Activated CD4-positive, CD25-positive, alpha-beta regulatory T cell treated with anti-CD3 and anti-CD28 coated beads, Interleukin-2, amount 50 U/mL, for 72 hours (primary cell): ENCODE measurements around the gene NEK7.

ENCODE experiments used
- DNase-seq: peaks from one replicate; pipeline ENCODE4 v3.0.0; 2021

The NEK7 gene

DNA sequence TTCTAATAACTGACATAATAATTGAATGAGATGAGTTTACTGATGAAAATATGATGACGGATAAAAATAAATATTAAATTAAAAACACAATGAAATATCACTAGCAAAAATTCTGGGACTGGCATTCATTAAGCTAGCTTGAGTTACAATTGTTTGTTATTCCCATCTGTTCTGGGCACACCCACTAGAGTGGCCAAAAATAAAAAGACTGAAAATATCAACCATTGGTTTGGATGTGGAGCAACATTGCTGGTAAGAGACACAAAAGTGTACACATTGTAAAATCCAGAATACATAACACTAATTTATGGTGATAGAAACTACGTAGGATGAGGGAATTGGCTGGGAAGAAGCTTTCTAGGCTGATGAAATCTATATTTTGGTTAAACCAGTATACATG is 9.6 kb upstream of the NEK7 start:
- DNase-seq = no peak

DNA sequence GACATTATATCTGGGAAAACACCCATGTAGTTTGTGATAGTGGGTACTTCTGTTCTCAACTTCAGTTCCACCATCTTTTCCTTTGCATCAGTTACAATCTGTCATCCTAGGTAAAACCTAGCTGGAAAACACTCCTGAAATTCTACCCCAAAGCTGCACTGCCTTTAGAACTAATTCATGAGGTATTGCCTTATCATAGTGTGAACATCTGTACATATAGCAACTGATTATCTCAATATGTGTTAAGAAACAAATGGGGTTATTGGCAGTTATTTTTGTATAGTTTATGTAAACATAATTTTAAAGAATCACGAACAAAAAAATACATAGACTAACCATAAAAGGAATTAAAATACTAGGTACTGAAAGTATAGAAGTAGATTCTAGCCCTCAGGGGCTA is 6.4 kb upstream of the NEK7 start:
- no peak for DNase-seq

DNA sequence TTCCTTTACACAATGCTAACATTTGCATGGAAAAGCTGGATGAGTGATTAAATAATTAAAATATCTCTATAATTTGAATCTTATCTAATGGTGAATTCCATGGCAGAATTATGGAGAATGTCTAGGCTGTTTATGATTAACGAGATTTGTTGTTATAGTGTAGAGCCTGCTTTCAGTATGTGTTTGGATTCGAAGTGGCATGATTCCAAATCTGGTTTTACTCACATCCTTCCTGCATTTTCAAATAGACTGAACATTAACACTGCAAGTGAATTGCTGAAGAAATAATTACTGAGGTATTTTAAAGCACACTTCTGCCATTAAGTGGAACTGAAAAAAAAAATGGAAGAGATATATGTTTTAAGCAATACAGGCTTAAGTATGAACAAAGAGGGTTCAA is 5.1 kb upstream of the NEK7 start:
- DNase-seq = no peak

DNA sequence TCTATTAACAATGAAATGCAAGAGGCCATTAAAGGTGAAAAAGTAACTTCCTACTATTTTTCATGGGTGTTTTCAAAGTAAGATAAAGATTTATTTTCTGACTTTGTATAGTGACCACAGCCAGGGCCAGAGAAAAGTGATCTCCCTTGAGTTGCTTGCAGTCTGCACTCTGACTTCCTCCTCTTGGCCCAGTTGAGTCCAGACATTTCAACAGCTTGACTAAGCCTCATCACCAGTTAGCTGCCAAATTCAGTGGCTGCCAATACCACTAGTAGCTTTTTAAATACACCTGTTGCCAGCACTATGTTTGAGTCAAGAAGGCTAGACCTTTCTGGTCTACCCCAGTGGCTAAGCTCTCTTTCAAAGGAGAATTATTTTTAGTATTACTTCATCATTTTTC is 3.7 kb upstream of the NEK7 start:
- no peak for DNase-seq

DNA sequence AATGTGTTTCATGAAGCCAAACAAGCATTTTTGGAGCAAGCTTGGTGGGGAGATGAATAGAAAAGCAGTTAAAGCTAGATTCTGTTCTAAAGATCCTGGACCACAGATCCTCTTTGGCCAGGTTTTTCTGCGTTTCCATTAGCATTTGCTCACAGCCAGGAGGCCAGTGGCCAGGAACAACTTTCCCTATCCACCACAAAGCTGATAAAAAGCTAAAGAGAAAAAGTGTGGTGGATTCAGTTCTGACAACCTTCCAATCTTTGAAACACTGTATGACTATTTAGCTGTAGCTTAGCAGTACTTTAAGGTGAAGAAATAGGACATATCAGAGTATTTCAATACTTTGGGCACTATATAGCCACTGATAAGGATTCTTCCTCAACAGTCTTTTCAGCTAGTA is 3.0 kb upstream of the NEK7 start:
- no peak for DNase-seq

DNA sequence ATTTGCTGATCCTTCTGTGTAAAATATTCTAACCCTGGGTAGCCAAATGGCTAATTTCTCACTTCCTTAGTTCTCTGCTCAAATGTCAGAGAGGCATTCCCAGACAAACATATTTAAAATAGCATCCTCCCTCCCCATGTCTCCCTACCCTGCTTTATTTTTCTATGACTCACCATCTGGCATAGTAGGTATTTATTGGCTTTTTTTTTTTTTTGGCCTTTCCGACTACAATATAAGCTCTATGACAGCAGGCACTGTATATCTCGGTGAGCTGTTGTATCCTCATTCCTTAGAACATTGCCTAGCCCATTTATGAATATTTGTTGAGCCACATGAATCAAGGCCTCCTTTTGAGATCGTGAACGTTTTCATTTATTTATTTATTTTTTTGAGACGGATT is 1.5 kb upstream of the NEK7 start:
- DNase-seq = no peak

DNA sequence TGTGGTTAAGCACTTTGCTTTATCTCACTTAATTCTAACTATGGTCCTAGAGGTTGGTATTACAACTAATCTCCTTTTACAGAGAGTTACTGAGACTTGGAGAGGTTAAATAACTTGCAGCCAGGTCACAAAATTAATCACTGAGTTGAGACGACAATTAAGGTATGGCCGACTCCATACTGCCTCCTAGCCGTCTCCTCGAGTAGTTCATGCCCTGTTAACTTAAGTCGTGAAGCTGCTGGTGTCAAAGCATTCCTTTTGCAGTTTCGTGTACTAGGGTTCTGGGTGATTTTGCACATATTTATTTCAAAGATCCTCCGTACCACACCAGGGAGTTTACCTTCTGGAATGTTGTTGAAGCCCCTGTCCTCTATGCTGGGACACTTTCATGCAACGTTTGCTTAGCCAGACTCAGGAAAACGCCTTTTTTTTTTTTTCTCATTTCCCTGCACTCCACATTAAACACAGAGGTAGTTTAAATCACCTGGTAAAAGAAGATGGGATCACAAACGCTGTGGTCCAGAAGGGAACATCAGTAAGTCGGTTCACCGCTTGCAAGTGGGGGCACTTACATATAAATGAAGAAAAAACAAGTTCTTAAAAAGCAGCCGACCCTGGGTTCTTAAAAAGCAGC is 570 bp upstream of the NEK7 start:
- DNase-seq = peak; percentile 72

DNA sequence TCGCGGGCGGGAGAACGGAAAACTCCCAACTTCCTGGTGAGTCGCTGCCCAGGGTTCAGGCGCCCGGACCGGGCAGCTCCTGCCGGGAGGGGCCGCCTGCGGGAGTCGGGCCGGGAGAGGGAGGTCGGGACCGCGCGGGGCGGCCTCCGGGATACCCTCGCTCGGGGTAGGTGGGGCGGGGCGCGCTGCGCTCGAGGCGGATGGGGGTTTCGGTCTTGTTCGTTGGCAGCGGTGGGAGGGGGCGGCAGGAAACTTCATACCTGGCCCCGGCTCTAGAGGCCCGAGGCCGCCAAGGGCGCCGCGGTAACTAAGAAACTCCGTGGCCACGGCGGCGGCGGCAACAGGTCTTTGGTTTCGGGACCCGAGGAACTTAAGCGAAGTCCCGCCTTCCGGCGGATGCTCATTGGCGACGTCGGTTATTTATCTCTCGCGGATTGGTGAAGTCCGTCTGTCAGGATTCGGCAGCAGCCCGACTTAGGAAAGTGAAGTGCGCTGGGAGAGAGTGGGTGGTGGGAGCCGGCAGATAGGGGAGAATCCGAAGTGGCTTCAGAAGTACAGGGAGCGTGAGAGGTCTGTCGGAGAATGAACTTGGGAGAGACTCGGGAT is 546 bp downstream of the NEK7 start:
- peak; percentile 80 for DNase-seq

DNA sequence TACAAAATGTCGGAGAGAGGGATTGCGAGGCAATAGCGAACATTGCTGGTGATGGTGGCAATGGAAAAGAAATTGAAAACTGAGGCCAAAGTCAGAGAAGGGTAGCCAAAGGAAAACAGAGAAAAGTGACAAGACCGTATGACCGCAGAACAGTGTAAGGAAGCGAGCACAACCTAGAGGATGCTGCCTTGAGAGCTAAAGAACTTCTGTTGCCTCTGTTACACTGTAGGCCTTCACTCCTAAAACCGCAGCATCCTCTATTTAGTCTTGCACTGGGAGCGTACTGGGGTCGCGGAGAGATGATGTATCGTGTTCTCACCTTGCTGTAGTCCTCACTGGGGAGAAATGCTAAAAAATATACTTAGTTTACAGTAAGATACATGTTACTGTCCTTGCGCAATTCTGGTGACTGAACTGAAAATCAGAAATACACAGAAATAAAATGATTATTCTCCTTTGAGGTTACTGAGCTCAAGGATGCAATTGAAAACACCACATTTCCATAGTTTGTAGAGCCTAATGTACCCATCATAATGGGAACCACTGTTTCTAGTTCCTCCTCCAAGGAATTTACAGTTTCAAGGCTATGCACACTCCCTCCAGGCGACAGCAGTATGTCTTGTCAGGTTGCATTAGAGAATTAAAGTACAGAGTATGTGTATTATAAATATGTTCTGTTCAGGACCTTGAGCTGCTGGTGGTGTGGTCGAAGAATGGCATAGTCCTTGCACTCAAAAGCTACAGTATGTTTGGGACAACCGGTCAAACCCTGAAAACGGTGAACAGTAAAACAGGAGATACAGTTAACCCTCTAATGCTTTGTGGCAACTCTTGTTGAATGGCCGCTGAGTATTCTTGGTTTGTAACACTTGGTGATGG is 1.3 kb downstream of the NEK7 start:
- peak; percentile 32 for DNase-seq

DNA sequence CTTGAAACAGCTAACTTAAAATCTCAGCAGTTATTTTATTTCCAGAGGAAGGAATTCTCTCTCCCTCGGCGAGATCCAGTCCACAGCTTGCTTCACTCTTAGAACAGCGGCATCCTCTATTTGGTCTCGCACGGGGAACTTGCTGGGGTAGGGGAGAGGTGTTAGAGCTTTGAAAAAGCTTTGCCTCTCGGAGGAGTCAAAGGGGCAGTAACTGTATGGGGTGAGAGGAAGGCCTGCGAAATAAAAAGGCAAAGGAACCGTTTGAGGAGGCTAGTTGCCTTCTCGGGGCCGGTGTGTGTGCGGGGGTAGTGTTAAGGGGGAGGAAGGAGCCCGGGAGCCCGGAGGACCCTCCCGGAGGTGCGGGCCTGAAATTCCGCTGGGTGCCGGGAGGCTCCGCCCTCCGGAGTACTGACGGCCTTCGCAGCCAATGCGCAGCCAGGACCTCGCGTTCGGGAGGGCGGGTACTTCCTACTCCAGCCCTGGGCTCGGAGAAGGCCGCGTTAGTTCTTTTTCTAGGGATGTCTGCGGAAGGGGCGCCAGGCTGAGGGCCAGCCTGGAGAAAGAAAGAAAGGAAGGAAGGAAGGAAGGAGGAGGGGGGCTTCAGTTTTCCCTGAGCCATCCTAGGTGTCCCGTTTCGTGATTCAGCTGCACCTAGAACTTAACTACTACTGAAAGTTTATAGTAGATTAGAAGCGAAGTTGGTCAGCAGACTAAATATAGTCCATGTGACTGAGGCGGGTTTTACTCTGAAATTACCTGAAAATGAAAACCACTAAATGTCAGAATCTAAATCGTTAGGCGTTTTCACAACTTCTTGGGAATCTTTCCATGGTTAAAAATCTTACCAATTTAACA is 2.2 kb downstream of the NEK7 start:
- peak; percentile 86 for DNase-seq

DNA sequence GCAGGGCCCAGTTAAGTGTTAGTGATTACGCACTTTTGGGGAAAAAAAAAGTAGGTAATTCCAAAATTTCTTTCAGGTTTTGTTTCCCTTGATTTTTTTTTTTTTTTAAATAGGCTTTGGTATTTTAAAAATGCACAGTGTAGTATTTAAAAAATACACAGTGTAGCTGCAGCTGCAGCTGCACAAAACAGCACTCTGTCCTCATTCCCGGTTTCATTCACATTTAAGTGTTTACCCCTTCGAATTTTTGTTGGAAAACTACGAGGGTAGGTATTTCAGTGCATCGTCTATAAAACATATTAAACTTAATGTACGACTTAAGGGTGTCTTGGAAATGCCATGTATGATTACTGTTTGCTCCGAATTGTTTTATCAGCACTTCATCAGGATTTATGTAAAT is 3.4 kb downstream of the NEK7 start:
- no peak for DNase-seq

DNA sequence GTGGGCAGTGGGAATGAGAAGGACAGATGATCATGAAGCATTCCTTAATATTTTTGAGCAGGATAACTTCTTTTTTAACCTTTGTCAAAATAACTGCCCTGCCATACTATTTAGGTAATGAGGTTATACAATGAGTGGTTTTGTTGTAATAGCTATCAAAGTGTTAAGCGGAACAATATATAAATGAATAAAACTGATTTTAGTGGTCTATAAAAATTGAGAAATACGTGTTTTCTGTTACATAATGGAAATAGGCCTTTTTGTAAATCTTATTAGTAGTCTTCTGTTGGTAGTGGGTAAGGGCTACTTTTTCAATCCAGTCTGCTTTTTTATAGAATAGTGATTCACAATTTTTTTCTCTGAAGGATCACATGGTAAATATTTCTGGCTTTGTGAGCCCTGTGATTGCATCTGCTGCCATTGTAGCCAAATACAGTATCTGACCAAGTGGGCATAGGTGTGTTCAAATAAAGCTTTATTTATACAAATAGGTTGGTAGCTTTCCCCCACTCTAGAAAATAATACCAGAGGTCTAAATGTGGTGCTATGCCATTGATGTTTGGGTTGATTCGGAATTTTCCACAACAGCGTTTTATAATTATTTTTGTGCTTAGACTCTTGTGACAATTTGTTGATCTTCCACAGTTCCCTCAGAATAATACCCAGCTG is 4.3 kb downstream of the NEK7 start:
- no peak for DNase-seq

DNA sequence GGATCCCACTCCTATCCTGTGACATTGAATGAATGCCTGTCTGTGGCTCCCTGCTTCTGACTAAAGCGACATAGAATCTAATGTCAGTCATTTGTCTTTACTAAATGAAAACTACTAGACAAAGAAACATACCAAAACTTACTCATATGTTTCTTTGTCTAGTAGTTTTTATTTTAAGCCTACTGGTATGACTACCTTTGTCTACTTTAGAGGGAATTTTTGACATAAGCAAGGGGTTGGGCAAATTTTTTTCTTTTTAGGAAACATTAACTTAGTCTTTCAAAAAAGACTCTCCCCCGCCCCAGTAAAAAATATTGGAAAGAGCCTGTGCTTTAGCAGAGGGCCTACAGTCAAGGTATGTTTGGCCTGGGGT is 4.9 kb downstream of the NEK7 start:
- DNase-seq = no peak

DNA sequence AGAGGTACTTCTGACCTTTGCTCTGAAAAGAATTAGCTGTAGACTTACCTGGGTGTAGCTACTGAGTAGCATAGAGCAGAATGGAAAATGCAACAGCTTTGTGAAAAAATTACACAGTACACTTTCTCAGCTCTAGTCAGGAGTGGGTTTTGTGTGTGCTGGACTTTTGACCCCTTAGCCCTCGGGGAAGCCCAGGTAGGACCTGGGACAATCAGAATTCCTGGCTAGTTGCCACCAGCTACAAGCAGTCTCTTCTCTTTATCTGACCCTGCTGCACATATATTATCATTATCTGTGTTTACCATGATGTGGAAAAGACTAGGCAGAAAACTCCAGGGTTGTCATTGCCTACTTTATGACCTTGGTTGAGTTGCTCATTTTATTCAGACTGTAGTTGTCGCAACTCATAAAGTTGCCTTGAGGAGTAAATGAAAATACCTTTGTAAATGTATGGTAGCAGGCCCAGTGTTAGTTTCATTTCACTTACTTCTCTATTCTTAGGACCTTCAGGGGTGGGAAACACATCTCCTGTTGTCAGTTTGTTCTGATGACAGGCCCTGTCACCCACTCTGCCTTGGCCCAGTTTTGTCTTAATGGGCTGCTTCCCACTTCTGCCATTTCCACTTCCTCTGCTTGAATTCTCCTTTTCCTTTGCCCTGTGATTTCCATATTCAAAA is 5.4 kb downstream of the NEK7 start:
- DNase-seq = no peak

DNA sequence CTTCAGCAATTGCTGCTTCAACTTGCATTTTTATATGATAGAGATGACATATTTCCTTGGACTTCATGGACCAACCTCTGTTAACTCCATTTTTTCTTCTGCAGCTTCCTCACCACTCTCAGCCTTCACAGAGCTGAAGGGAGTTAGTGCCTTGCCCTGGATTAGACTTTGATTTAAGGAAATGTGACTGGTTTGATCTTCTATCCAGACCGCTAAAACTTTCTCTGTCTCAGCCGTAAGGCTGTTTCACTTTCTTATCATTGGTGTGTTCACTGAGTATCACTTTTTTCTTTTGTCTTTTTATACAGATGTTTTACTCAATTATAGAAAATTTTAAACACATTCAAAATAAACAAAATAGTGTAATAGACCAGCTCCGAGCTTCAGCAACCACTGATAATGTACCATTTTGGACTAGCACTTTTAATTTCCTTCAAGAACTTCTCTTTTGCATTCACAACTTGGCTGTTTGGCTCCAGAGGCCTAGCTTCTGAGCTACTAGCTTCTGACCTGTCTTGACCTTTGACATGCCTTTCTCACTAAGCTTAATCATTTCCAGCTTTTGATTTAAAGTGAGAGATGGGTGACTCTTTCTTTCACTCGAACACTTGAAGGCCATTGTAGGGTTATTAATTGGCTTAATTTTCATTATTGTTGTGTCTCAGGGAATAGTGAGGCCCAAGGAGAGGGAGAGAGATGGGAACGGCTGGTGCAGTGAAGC is 9.3 kb downstream of the NEK7 start:
- DNase-seq = no peak

DNA sequence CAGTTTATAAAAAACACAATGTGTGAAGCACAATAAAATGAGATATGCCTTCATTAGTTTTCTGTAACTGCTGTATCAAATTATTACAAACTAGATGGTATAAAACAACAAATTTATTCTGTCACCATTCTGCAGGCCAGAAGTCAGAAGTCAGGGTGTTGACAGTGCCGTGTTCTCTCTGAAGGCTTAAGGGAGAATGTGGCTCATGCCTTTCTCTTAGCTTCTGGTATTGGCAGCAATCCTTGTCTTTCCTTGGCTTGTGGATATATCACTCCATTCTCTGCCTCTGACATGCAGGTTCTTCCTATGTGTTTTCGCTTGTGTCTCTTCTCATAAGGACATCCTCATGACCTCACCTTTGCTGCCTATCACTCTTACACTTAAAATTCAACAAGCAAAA is 10.1 kb downstream of the NEK7 start:
- DNase-seq = no peak

DNA sequence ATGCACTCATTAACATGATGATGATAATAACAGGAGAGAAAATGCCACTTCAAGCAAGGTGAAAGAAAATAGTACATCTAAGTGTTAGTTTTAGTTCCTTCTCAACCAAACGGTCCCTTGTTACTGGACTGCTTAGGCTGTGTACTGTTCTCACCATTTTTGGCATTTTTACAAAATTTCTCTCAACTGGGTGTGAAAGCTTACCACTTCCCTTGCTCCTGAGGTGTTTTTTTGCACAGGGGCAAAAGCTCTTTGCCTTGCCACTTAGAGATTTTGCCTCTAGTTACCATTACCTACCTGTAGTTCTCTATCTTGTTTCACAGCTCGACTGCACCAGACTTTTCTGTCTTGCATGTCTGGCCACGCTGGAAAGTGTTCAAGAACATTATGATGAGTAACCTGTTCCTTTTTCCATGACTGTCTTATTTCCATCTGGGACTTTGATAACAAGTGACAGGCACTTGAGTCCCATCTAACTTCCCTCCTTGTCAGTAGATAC is 10.7 kb downstream of the NEK7 start:
- DNase-seq = no peak

DNA sequence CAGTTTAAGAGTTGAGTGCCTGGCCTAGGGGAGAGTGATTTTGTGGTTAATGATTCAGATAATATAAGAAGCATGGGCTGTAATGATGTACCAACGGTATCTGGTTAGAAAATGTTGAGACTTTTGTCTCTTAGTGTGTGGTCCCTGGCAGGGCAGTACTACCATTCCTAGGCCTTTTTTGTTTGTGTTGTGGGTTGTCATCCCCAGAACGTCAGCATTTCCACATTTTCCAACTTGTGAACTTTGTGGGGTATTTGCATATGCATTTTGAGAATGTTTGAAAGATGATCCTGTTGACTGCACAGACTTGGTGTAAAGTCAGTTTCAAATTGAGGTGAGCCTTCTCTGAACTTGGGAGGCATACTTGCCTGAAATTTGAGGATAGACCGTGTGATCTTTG is 11.4 kb downstream of the NEK7 start:
- DNase-seq = no peak

DNA sequence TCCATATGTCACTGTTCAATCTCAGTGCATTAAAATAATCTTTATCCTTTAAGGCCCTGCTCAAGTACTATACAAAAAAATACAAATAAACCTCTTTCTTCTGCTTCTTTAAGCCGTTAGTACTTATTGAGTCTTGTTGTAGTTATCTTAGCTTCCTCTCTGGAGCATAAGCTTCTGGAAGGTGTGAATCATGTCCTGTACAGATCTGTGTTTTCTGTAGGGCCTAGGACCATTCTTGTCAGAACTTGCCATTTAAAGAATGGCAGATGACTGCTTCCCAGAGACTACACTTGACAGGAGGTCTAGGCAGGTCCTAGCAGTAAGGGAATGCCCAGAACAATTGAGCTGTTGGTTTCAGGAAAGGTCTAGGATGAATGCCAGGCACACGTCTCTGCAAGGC is 12.9 kb downstream of the NEK7 start:
- no peak for DNase-seq

DNA sequence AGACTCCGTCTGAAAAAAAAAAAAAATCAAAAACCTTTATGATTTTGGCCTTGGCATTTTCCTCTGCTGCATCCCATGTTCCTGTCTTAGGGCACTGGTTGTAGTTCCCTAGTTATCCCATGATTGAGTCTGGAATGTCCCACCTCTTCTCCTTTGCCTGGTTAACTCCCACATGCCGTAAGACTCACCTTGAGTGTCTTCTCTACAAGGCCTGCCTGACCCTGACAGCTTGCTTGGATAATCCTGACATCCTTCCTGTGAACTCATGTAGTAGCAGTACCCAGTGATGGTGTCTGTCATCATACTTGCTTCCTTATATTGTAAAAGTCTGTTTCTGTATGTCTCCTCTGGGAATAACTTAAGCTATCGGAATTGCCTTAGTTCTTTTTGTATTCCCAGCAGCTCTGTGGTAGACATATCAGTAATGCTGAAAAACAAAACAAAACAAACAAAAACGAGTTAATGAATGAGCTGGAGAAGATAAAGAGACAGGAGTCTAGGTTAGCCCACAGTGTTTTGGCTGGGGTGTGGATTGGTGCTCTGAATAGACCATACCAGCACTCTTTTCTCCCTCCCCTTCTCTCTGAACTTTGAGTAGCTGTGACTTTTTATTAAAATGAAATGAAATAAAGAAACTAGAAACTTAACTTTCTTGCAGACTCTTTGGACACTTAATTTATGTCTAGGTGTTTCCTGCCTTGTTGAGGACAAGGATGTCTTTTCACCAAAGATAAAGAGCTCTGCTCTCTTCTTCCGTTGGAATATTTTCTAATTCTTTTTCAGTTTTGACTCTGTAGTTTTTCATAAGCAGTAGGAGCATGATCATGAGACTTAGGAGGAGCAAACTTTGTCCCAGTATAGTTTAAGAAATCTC is 15.1 kb downstream of the NEK7 start:
- no peak for DNase-seq
